22Rv1 (cell line): Measurements from ENCODE around the gene PRAMEF6.
"Not testable (repeated sequence)": the region's sequence is repeated elsewhere in the genome, so short reads cannot be mapped to it uniquely, and the experiment has no call there.

Experiments used
- CTCF ChIP-seq: fragments of 450-650 bp; IDR thresholded peaks from 2 replicates; pipeline ENCODE4 v1.5.1; 2017; ENCODE audit warnings: mild to moderate bottlenecking
- ZFX ChIP-seq: fragments of 450-650 bp; IDR thresholded peaks from 2 replicates; pipeline ENCODE4 v1.6.1; 2017; ENCODE audit warnings: antibody characterized with exemption, borderline replicate concordance

GRCh38 chr1:12947480-12947879 is at the start of gene PRAMEF6:
- TF ChIP-seq CTCF, ZFX: not testable (repeated sequence)
